H1 (cell line): Measurements from ENCODE around the gene ATP1A3. TPM values are rescaled to one million over a fixed set of nuclear protein-coding genes. Genes with fewer than 3 reads are reported as not detected.
A peak's percentile ranks its signal among the peaks of the same experiment; 100 is the strongest.

ENCODE experiments used
- CTCF ChIA-PET: fragments of 300-600 bp; sonication (Branson Sonifier 250); formaldehyde crosslinking; loops from one replicate; lab custom pipeline; 2021; ENCODE audit not compliant: partially characterized antibody; lab: Charles Lee
- POLR2A ChIA-PET: fragments of 300-600 bp; sonication (Branson Sonifier 250); formaldehyde crosslinking; loops from one replicate; lab custom pipeline; 2021; ENCODE audit warnings: inconsistent platforms; ENCODE audit not compliant: partially characterized antibody; lab: Charles Lee
- DNase-seq, 2 experiments: peaks; one replicate each; pipeline versions ENCODE4 v3.0.0 to v3.0.0-alpha.2; 2010 to 2022; ENCODE audit warnings: low spot score in 2 of 2, low read depth in 1 of 2, mixed read lengths in 1 of 2
- FAIRE-seq: peaks from 2 replicates; lab custom pipeline; 2011; peaks lifted over from hg19 to GRCh38; lab: Jason Lieb, UNC
- H2AFZ ChIP-seq: 2 replicates; pipeline ENCODE4 v1.8.1; 2012; ENCODE audit warnings: low read length, inconsistent platforms
- H2AK5ac ChIP-seq: 2 replicates; pipeline ENCODE4 v1.6.1; 2013; ENCODE audit warnings: low read depth, low read length
- H2BK120ac ChIP-seq: replicated peaks from 2 replicates; pipeline ENCODE3; 2013; ENCODE audit warnings: low read depth, low read length, inconsistent platforms
- H2BK12ac ChIP-seq: 2 replicates; pipeline ENCODE4 v1.6.1; 2013; ENCODE audit warnings: low read depth, low read length
- H2BK15ac ChIP-seq: 2 replicates; pipeline ENCODE4 v1.6.1; 2013; ENCODE audit warnings: low read length
- H2BK20ac ChIP-seq: 2 replicates; pipeline ENCODE4 v1.6.1; 2013; ENCODE audit warnings: low read length
- H2BK5ac ChIP-seq: 2 replicates; pipeline ENCODE4 v1.6.1; 2013; ENCODE audit warnings: low read depth, low read length
- H3K14ac ChIP-seq: 2 replicates; pipeline ENCODE4 v1.6.1; 2013; ENCODE audit warnings: inconsistent platforms; ENCODE audit not compliant: insufficient read length
- H3K18ac ChIP-seq: 2 replicates; pipeline ENCODE4 v1.6.1; 2013; ENCODE audit warnings: low read length; ENCODE audit errors: extremely low read depth
- H3K23ac ChIP-seq: 2 replicates; pipeline ENCODE4 v1.6.1; 2013; ENCODE audit warnings: inconsistent platforms; ENCODE audit not compliant: insufficient read length
- H3K23me2 ChIP-seq: 2 replicates; pipeline ENCODE4 v1.6.1; 2013; ENCODE audit warnings: low read depth, low read length
- H3K27ac ChIP-seq: 2 replicates; pipeline ENCODE4 v1.6.1; 2011; ENCODE audit warnings: low read depth, low read length, inconsistent platforms
- H3K27me3 ChIP-seq, 4 experiments: replicated peaks in 1 of 4; 1 replicate in 1 of 4; 2 replicates in 3 of 4; pipeline versions ENCODE4 v1.6.1 to v1.8.1; 2011 to 2013; ENCODE audit warnings: low read length in 3 of 4, mild to moderate bottlenecking in 3 of 4, inconsistent platforms in 2 of 4, mixed read lengths in 2 of 4, moderate library complexity in 1 of 4; ENCODE audit not compliant: control insufficient read depth in 3 of 4, insufficient read depth in 3 of 4; ENCODE audit errors: extremely low read depth in 1 of 4
- H3K36me3 ChIP-seq, 4 experiments: 2 replicates each; pipeline versions ENCODE4 v1.6.1 to v1.8.1; 2011 to 2013; ENCODE audit warnings: mild to moderate bottlenecking in 4 of 4, low read length in 3 of 4, moderate library complexity in 2 of 4, control low read depth in 1 of 4, inconsistent platforms in 1 of 4; ENCODE audit not compliant: insufficient read depth in 4 of 4, control insufficient read depth in 2 of 4
- H3K4ac ChIP-seq: replicated peaks from 2 replicates; pipeline ENCODE3; 2013; ENCODE audit warnings: low read length, low read depth, mixed read lengths, inconsistent platforms; ENCODE audit not compliant: insufficient read length
- H3K4me1 ChIP-seq, 4 experiments: replicated peaks in 1 of 4; 1 replicate in 1 of 4; 2 replicates in 3 of 4; pipeline versions ENCODE4 v1.6.1 to v1.8.1; 2011 to 2013; ENCODE audit warnings: low read length in 3 of 4, inconsistent platforms in 2 of 4, mixed read lengths in 1 of 4; ENCODE audit not compliant: insufficient read depth in 4 of 4, control insufficient read depth in 3 of 4
- H3K4me2 ChIP-seq, 2 experiments: 2 replicates each; pipeline versions ENCODE4 v1.6.1 to v1.8.1; 2011 to 2013; ENCODE audit warnings: low read depth in 2 of 2, low read length in 2 of 2, control low read depth in 1 of 2, inconsistent platforms in 1 of 2, mild to moderate bottlenecking in 1 of 2; ENCODE audit not compliant: insufficient read depth in 1 of 2
- H3K4me3 ChIP-seq, 4 experiments: fragments of 200-600, 300-600 bp in 1 of 4; sonication (generic), shearing (Covaris generic), sonication (Bioruptor Twin) in 1 of 4; 2 replicates each; pipeline versions ENCODE4 v1.5.1 to v1.8.1; 2011 to 2016; ENCODE audit warnings: low read length in 4 of 4, low read depth in 3 of 4, control low read depth in 2 of 4, inconsistent platforms in 2 of 4, mild to moderate bottlenecking in 2 of 4, mixed read lengths in 1 of 4, moderate library complexity in 1 of 4; ENCODE audit not compliant: insufficient read depth in 2 of 4; ENCODE audit errors: extremely low read depth in 1 of 4
- H3K56ac ChIP-seq: replicated peaks from 2 replicates; pipeline ENCODE3; 2013; ENCODE audit warnings: low read depth, mild to moderate bottlenecking, mixed read lengths, low read length, inconsistent platforms; ENCODE audit not compliant: insufficient read length
- H3K79me1 ChIP-seq: 2 replicates; pipeline ENCODE4 v1.6.1; 2013; ENCODE audit warnings: low read depth, low read length, control low read depth
- H3K79me2 ChIP-seq, 2 experiments: 2 replicates each; pipeline versions ENCODE4 v1.6.1 to v1.8.1; 2012 to 2013; ENCODE audit warnings: low read length in 2 of 2, mild to moderate bottlenecking in 2 of 2, inconsistent platforms in 1 of 2; ENCODE audit not compliant: insufficient read depth in 2 of 2, control insufficient read depth in 1 of 2
- H3K9ac ChIP-seq, 4 experiments: replicated peaks in 1 of 4; 1 replicate in 1 of 4; 2 replicates in 3 of 4; pipeline versions ENCODE4 v1.6.1 to v1.8.1; 2011 to 2013; ENCODE audit warnings: low read depth in 3 of 4, low read length in 3 of 4, control low read depth in 2 of 4, mild to moderate bottlenecking in 2 of 4, moderate library complexity in 2 of 4, inconsistent platforms in 1 of 4; ENCODE audit errors: extremely low read depth in 1 of 4
- H3K9me3 ChIP-seq, 2 experiments: 2 replicates each; pipeline versions ENCODE4 v1.6.1 to v1.8.1; 2012 to 2013; ENCODE audit warnings: mild to moderate bottlenecking in 2 of 2, moderate library complexity in 2 of 2, control low read depth in 1 of 2, inconsistent platforms in 1 of 2, low read depth in 1 of 2, low read length in 1 of 2, mixed read lengths in 1 of 2; ENCODE audit not compliant: insufficient read depth in 2 of 2
- H4K20me1 ChIP-seq, 2 experiments: replicated peaks in 1 of 2; 2 replicates each; pipeline versions ENCODE3 to v1.8.1; 2011 to 2013; ENCODE audit warnings: inconsistent platforms in 2 of 2, low read length in 2 of 2, mild to moderate bottlenecking in 1 of 2; ENCODE audit not compliant: insufficient read depth in 2 of 2, control insufficient read depth in 1 of 2
- H4K5ac ChIP-seq: 2 replicates; pipeline ENCODE4 v1.6.1; 2013; ENCODE audit warnings: low read length, low read depth, mixed read lengths, inconsistent platforms; ENCODE audit not compliant: insufficient read length
- H4K8ac ChIP-seq: 2 replicates; pipeline ENCODE4 v1.8.0; 2013; ENCODE audit warnings: mild to moderate bottlenecking, moderate library complexity, low read length, inconsistent platforms; ENCODE audit not compliant: insufficient read depth; ENCODE audit errors: extremely low read depth
- H4K91ac ChIP-seq: replicated peaks from 2 replicates; pipeline ENCODE3; 2013; ENCODE audit warnings: low read length, mixed read lengths, inconsistent platforms; ENCODE audit not compliant: insufficient read length
- E2F6 ChIP-seq: IDR thresholded peaks from 2 replicates; pipeline ENCODE4 v1.6.1; 2012; ENCODE audit warnings: inconsistent platforms
- EZH2 ChIP-seq: fragments of 200-600 bp; sonication (generic); IDR thresholded peaks from 2 replicates; pipeline ENCODE4 v1.7.1; 2012; ENCODE audit warnings: low read depth, mild to moderate bottlenecking, moderate library complexity, low read length, inconsistent platforms; ENCODE audit not compliant: severe bottlenecking
- RFX5 ChIP-seq: IDR thresholded peaks from 2 replicates; pipeline ENCODE4 v1.6.1; 2011; ENCODE audit warnings: low read depth, low read length, improper control_type of control experiment, borderline replicate concordance
- SP1 ChIP-seq: IDR thresholded peaks from 2 replicates; pipeline ENCODE4 v1.6.1; 2011; ENCODE audit warnings: low read depth, low read length
- SUZ12 ChIP-seq: fragments of 200-600 bp; sonication (generic); IDR thresholded peaks from 2 replicates; pipeline ENCODE4 v1.6.1; 2012; ENCODE audit warnings: mild to moderate bottlenecking, inconsistent platforms, low read length, moderate library complexity, mixed read lengths
- ZNF274 ChIP-seq: IDR thresholded peaks from 2 replicates; pipeline ENCODE4 v1.7.0; 2012; ENCODE audit warnings: low read length, borderline replicate concordance; ENCODE audit errors: extremely low read depth
- WGBS, 2 experiments: shearing (Covaris generic) in 1 of 2; methylation state at CpG; one replicate each; pipeline versions ENCODE4 v1.1.6 to v1.1.7; 2013 to 2015; ENCODE audit warnings: low lambda C conversion rate in 2 of 2, mixed read lengths in 2 of 2, inconsistent platforms in 1 of 2, low coverage in 1 of 2, missing lambda C conversion rate in 1 of 2; ENCODE audit not compliant: insufficient replicate concordance in 2 of 2, insufficient coverage in 1 of 2, insufficient read length in 1 of 2; ENCODE audit errors: extremely low coverage in 1 of 2, missing lambda C conversion rate in 1 of 2; 5-methylcytosine and 5-hydroxymethylcytosine counted together
- polyA plus RNA-seq, 7 experiments: library from polyadenylated mRNA; depleted of rRNA in 3 of 7; stranded (reverse) in 5 of 7; unstranded in 2 of 7; fragments of >200 nt in 5 of 7; fragments of 200-250 nt in 2 of 7; gene quantifications; 1 replicate in 5 of 7; 2 replicates in 1 of 7; 4 replicates in 1 of 7; pipeline versions ENCODE4 v1.2.1 to v1.2.3, GENCODE V29; 2011 to 2013; ENCODE audit warnings: missing spikeins in 2 of 7, mixed read lengths in 2 of 7
- total RNA-seq: library from RNA; stranded (reverse); fragmentation: NEBNext Ultra II Directional; extraction: Animal tissue kit (Norgen Biotek cat#: 25700); gene quantifications from 2 replicates; pipeline ENCODE4 v1.2.1, GENCODE V29; 2021

Gene ATP1A3
- total and polyA plus RNA-seq, 2 of the 8 experiments (the other 6 are each of a cell fraction or from before 2014, with no cell fraction given) = 11.1 to 41.2 TPM

GRCh38 chr19:41926028-41926762 lies 67.8 kb downstream of the ATP1A3 start:
- no peak overlapping the region for H3K27ac ChIP-seq
- CTCF ChIA-PET = interaction anchor here (1.0 kb wide), 1 partner anchor 15 kb away, joined by 3 read pairs; no protein-coding TSS in a partner anchor
- H2BK20ac ChIP-seq = peak overlapping the region; percentile 97; the same call in 1 of the 2 replicates
- H3K9ac ChIP-seq = peak overlapping the region in 1 of 4 experiments; percentile 8; a peak in 1 of 7 replicates
- H3K4me2 ChIP-seq = no peak overlapping the region
- no peak overlapping the region for H2AFZ ChIP-seq
- 45% methylated on average over 8 of the region's 27 CpGs; no CpG with 5 or more reads in 1 of the 2 experiments for WGBS, 2 experiments
- peaks cover 10 to 28% of the 10 kb centered on the region in 2 experiments for H4K20me1 ChIP-seq
- no peak overlapping the region for H3K18ac ChIP-seq
- no peak overlapping the region for H3K4ac ChIP-seq
- H3K9me3 ChIP-seq = no peaks in the 10 kb centered on the region
- H3K79me2 ChIP-seq = no peaks in the 10 kb centered on the region
- no peak overlapping the region for H4K5ac ChIP-seq
- H2BK5ac ChIP-seq = no peak overlapping the region
- H3K79me1 ChIP-seq = no peaks in the 10 kb centered on the region
- H3K23ac ChIP-seq = no peak overlapping the region
- H3K14ac ChIP-seq = no peak overlapping the region
- DNase-seq (no peak), FAIRE-seq (no peak)
- POLR2A ChIA-PET = interaction anchor here (0.7 to 9.6 kb wide), 4 partner anchors 16 to 54 kb away, joined by 3 to 71 read pairs (median 4); no protein-coding TSS in a partner anchor
- H3K23me2 ChIP-seq = peaks cover 10% of the 10 kb centered on the region
- H4K91ac ChIP-seq = no peak overlapping the region
- H3K4me1 ChIP-seq = peaks cover 6 to 18% (median 13%) of the 10 kb centered on the region in 4 experiments
- 0 out of 2 replicates have a peak overlapping the region, but pooled peaks have one; percentile 83 for H2BK15ac ChIP-seq
- no peak overlapping the region for H2BK120ac ChIP-seq
- H3K56ac ChIP-seq = no peak overlapping the region
- TF ChIP-seq SP1 = no peak
- TF ChIP-seq EZH2 = peak; percentile 33
- no peak for TF ChIP-seq E2F6
- TF ChIP-seq RFX5 = no peak
- TF ChIP-seq SUZ12 = peak; percentile 39
- TF ChIP-seq ZNF274 = no peak
- H3K4me3 ChIP-seq = no peak overlapping the region
- peak overlapping the region; percentile 84; the same call in 1 of the 2 replicates for H2BK12ac ChIP-seq
- peak overlapping the region; percentile 66; the same call in 1 of the 2 replicates for H4K8ac ChIP-seq
- peaks cover 93 to 99% (median 96%) of the 10 kb centered on the region in 4 experiments for H3K27me3 ChIP-seq
- peak overlapping the region; percentile 46; the same call in 1 of the 2 replicates for H2AK5ac ChIP-seq
- no peaks in the 10 kb centered on the region for H3K36me3 ChIP-seq
